HT-29 (cell line): Measurements from ENCODE around the gene HSBP1. TPM values are rescaled to one million over a fixed set of nuclear protein-coding genes. Genes with fewer than 3 reads are reported as not detected.

Experiments used
- DNase-seq: peaks from one replicate; pipeline ENCODE4 v3.0.0-alpha.2; 2015; ENCODE audit warnings: low spot score
- total RNA-seq: library from RNA; depleted of rRNA; stranded (reverse); fragments of >200 nt; shearing (Covaris generic); gene quantifications from 2 replicates; pipeline ENCODE4 v1.2.3, GENCODE V29; 2014

The HSBP1 gene
- total RNA-seq, 1 experiment from 2014 or later: 168 TPM

- DNase-seq: peak; percentile 47
Observed at GRCh38 chr16:83803811-83804210, 4.0 kb upstream of the HSBP1 start.

DNA sequence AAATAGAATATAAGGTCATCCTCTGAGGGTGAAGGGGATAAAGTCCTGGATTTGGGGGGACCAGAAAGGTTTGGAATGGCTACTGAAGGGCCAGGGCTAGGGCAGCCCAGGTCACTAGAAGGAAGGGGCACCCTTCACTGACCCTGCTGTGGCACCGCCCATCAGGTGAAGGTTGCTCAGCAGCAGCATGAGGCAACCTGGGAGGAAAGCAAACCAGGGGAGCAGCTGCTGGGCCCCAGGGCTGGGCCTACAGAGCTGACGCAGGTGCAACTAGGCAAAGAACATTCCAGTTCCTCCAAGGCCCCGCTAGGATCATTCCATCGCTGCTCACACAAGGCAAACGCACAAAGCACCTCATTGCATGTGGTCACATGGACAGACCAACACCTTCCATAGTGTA, 3.4 kb upstream of the HSBP1 start:
- peak; percentile 58 for DNase-seq

DNA sequence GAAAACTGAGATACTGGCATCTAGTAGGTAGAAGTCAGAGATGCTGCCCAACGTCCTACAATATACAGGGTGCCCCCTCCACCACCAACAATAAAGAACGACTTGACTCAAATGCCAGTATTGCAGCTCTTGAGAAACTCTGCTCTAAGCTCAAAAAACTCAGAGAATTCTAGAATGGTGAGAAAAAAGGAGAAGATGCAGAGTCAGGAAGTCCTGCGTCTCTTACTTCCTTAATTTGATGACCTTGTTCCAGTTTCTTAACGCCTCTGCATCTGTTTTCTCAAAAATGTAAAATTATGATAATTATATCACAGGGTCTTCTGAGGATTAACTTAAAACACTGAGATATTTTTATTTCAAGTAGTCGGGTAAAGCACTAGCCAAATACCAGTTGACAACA, 1.7 kb upstream of the HSBP1 start:
- DNase-seq: no peak

DNA sequence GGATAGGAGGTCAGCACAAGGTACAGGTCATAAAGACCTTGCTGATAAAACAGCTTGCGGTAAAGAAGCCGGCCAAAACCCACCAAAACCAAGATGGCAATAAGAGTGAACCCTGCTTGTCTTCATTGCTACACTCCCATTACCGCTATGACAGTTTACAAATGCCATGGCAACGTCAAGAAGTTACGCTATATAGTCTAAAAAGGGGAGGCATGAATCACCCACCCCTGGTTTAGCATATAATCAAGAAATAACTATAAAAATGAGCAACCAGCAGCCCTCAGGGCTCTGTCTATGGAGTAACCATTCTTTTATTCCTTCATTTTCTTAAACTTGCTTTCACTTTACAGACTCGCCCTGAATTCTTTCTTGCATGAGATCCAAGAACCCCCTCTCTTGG, 1.0 kb upstream of the HSBP1 start:
- no peak for DNase-seq

GRCh38 chr16:83807327-83807709, 460 bp upstream of the HSBP1 start:
- no peak for DNase-seq

DNA sequence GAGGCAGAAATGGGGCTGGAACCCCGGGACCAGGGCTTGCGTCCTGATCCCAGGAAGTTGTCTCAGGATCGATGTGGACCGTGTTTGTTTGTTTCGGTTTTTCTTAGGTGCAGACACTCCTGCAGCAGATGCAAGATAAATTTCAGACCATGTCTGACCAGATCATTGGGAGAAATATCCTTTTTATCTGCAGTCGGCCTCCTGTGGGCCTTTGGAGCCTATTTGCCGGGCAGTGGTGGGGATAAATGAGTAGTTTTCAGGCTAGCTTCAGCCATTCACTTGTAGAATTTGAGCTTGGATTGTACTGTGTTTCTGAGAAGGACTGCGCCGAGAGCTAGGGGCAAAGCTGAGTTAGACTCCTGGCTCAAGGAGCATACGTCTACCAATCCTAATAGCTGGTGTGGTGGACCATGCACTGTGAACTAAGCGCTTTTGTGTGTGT, 816 bp downstream of the HSBP1 start:
- no peak for DNase-seq

GRCh38 chr16:83809092-83809491, 1.3 kb downstream of the HSBP1 start:
- no peak for DNase-seq

GRCh38 chr16:83810901-83811300, 3.1 kb downstream of the HSBP1 start:
- DNase-seq: no peak

DNA sequence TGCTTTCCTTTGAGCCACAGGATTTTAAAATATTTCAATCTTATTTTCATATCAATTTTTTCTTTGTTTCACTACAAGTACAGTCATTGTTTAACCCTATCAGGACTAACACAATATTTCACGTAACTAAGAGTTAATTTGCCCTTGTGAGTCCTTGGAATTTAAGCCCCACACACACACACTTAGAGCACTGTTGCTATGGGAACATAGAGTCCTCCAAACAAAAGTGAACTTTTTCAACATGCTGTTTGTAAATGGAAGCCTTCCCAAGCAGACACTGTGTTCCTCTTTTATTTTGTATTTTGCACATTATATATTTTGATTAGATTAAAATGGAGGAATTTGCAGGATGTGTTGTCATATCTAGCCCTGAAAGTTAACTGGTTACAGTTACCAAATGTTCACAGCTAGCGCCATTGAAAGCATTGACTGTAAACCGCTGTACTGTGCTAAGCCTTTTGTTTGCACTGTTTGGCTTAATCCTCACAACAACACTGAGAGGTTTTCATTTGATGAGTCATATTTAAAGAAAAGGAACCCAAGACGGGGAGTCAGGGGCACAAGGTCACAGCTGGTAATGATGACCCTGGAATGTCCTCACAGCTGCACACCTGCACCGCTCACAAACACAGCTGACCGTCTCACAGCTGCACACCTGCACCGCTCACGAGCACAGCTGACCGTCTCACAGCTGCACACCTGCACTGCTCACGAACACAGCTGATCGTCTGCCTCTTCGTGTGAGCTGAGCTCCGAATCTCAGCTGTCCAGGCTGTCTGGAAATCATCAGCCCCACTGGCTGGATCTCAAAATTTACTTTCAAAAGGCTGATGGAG, 6.3 kb downstream of the HSBP1 start:
- peak; percentile 62 for DNase-seq

DNA sequence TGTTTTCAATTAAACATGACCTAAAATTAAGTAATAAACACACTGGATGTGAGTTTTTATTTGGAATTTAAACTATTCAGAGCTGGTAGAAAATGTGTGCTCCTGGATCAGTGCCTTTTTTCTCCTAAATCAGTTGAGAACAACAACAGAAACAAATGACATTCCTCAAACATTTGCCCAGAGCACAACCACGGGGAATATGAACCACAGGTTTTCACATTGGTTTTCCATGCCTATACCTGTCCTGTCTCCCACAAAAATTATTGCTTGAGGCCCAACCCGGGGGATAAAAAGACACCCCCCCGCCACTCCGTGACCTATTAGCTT, 6.8 kb downstream of the HSBP1 start:
- no peak for DNase-seq

- no peak for DNase-seq
Observed at GRCh38 chr16:83817022-83817421, 9.2 kb downstream of the HSBP1 start.

GRCh38 chr16:83818276-83818675, 10.5 kb downstream of the HSBP1 start:
- no peak for DNase-seq

GRCh38 chr16:83819361-83819760, 11.6 kb downstream of the HSBP1 start:
- no peak for DNase-seq

- peak; percentile 82 for DNase-seq
Observed at GRCh38 chr16:83826146-83826913, 18.6 kb downstream of the HSBP1 start.

DNA sequence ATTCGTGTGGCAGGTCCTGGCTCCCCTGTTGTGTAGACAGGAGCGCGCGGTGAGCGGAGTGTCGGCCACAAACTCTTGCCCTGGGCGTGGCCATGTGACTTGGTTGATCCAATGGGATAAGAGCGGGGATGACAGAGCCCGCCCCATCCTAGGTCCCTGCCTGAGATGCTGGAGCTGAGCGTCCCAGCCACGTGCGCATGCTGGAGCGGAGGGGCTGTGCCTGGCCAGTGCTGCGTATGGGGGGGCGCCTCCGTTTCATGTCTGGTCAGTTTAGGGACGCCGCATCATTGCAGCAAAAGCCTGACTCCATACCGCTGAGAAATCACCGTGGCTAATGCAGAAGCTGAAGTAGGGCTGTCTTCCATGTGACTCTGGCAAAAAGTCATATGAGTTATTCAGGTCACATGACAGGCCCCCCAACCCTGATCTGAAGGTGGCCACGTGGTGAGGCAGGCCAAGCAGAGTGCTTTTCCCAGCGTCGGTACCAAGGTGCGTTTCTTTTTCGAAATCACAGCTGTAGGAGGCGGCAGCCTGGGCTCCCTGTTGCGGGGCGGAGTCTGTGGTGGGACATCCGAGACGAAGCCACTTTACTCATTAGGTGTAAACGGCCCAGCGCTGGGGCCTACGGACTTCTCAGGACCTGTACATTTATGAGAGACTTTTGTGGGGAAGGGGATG, 22.5 kb downstream of the HSBP1 start:
- no peak for DNase-seq

GRCh38 chr16:83830769-83831455, 23.1 kb downstream of the HSBP1 start:
- no peak for DNase-seq

DNA sequence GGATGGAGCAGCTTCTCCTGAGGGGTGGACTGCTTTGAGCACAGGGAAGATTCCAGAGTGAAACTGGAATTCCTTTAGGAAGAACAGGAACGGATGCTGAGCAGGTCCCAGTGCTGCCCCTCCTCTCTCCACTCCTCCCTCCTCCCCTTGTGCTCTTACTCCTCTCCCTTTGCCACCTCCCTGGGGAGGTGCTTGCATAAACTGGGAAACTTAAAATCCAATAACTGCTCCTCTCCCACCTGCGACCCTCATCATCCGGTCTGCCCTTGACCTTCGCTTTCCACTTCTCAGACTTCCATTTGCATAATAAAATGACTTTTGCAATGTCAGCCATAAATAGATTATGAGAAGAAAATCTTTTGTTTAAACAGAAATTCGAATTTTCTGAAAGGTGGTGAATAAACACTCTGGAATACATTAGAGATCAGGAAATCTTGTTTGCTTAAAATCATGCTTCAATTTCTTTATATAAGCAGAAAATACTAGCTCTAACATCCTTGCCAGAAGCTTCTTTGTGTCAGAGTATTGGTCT, 23.7 kb downstream of the HSBP1 start:
- no peak for DNase-seq

DNA sequence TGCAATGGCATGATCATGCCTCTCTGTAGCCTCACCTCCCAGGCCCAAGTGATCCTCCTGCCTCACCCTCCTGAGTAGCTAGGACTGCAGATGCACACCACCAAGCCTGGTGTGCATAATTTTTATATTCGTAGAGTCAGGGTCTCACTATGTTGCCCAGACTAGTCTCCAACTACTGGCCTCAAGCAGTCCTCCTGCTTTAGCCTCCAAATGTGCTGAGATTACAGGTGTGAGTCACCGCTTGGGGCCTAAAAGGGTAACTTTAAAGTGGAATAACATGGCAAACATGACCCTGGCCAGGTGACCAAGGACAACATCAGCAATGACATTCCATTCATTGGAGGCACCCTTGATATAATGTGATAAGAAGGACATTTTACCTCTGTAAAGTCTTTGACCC, 26.1 kb downstream of the HSBP1 start:
- DNase-seq: no peak

GRCh38 chr16:83835586-83836566, 28.1 kb downstream of the HSBP1 start:
- peak; percentile 23 for DNase-seq

GRCh38 chr16:83837566-83837965, 29.8 kb downstream of the HSBP1 start:
- no peak for DNase-seq
